GM23338 (cell line): Measurements from ENCODE around the gene RBAK. TPM values are rescaled to one million over a fixed set of nuclear protein-coding genes. Genes with fewer than 3 reads are reported as not detected.

Experiments used
- ATAC-seq: fragments of 200-7000 bp; cut with Tn5 transposase; 3 replicates; pipeline ENCODE4 v1.9.1; 2020
- DNase-seq: peaks from one replicate; pipeline ENCODE4 v3.0.0-alpha.2; 2015; ENCODE audit warnings: low spot score
- H2AFZ ChIP-seq: fragments of 200-600 bp; sonication (generic); 2 replicates; pipeline ENCODE4 v1.8.0; 2016; ENCODE audit warnings: antibody characterized with exemption, mild to moderate bottlenecking, moderate library complexity
- H3F3A ChIP-seq: fragments of 200-600 bp; sonication (generic); replicated peaks from 2 replicates; pipeline ENCODE4 v1.8.0; 2017; ENCODE audit warnings: antibody characterized with exemption, mixed run types, low read depth
- H3K27ac ChIP-seq: fragments of 200-600 bp; sonication (generic); 2 replicates; pipeline ENCODE4 v1.6.1; 2016; ENCODE audit warnings: low read depth
- H3K27me3 ChIP-seq: fragments of 200-600 bp; sonication (generic); 2 replicates; pipeline ENCODE4 v1.8.0; 2016; ENCODE audit warnings: mild to moderate bottlenecking, mixed run types, moderate library complexity; ENCODE audit not compliant: insufficient read depth
- H3K36me3 ChIP-seq: fragments of 200-600 bp; sonication (generic); 2 replicates; pipeline ENCODE4 v1.8.0; 2016; ENCODE audit warnings: mild to moderate bottlenecking; ENCODE audit not compliant: insufficient read depth
- H3K4me1 ChIP-seq: fragments of 200-600 bp; sonication (generic); 2 replicates; pipeline ENCODE4 v1.8.0; 2016; ENCODE audit warnings: mild to moderate bottlenecking, moderate library complexity; ENCODE audit not compliant: insufficient read depth
- H3K4me2 ChIP-seq: fragments of 200-600 bp; sonication (generic); 2 replicates; pipeline ENCODE4 v1.7.1; 2017; ENCODE audit warnings: mixed run types
- H3K4me3 ChIP-seq: fragments of 200-600 bp; sonication (generic); 2 replicates; pipeline ENCODE4 v1.6.1; 2016; ENCODE audit warnings: mixed run types
- H3K79me2 ChIP-seq: fragments of 200-600 bp; sonication (generic); replicated peaks from 2 replicates; pipeline ENCODE4 v1.8.0; 2017; ENCODE audit warnings: mild to moderate bottlenecking; ENCODE audit not compliant: insufficient read depth
- H3K9me2 ChIP-seq: fragments of 200-600 bp; sonication (generic); 2 replicates; pipeline ENCODE4 v1.8.0; 2017; ENCODE audit not compliant: insufficient read depth
- H4K20me1 ChIP-seq: fragments of 200-600 bp; sonication (generic); replicated peaks from 2 replicates; pipeline ENCODE4 v1.8.0; 2017; ENCODE audit warnings: mild to moderate bottlenecking; ENCODE audit not compliant: insufficient read depth
- H3K27ac Mint-ChIP-seq: 2 replicates; pipeline ENCODE4 v1.8.0; 2020; ENCODE audit warnings: inconsistent platforms, mild to moderate bottlenecking, moderate library complexity, mixed read lengths
- H3K27me3 Mint-ChIP-seq: 3 replicates; pipeline ENCODE4 v1.8.0; 2022; ENCODE audit warnings: low read depth, mild to moderate bottlenecking, moderate library complexity, mixed read lengths, inconsistent platforms; ENCODE audit not compliant: insufficient read depth, poor library complexity
- H3K36me3 Mint-ChIP-seq: 3 replicates; pipeline ENCODE4 v1.8.0; 2021; ENCODE audit warnings: low read depth, mild to moderate bottlenecking, inconsistent platforms, moderate library complexity, mixed read lengths
- H3K4me1 Mint-ChIP-seq: 3 replicates; pipeline ENCODE4 v1.8.0; 2020; ENCODE audit warnings: mild to moderate bottlenecking, inconsistent platforms, mixed read lengths
- H3K4me3 Mint-ChIP-seq: 3 replicates; pipeline ENCODE4 v1.8.0; 2021; ENCODE audit warnings: moderate library complexity, mild to moderate bottlenecking, inconsistent platforms, mixed read lengths
- H3K9me3 Mint-ChIP-seq: 3 replicates; pipeline ENCODE4 v1.8.0; 2020; ENCODE audit warnings: moderate library complexity, mild to moderate bottlenecking, inconsistent platforms, mixed read lengths
- CREB1 ChIP-seq: fragments of 250-450 bp; sonication (Bioruptor Pico); IDR thresholded peaks from 2 replicates; pipeline ENCODE4 v1.5.0; 2020; ENCODE audit warnings: low read depth, mild to moderate bottlenecking, moderate library complexity
- EZH2 ChIP-seq: fragments of 200-600 bp; sonication (generic); IDR thresholded peaks from one replicate; pipeline ENCODE4 v1.8.0; 2017; ENCODE audit warnings: antibody characterized with exemption, mild to moderate bottlenecking, low read depth; ENCODE audit not compliant: unreplicated experiment
- EZH2phosphoT487 ChIP-seq: fragments of 200-600 bp; sonication (generic); IDR thresholded peaks from one replicate; pipeline ENCODE4 v1.8.1; 2018; ENCODE audit warnings: antibody characterized with exemption; ENCODE audit not compliant: unreplicated experiment
- JUNB ChIP-seq: IDR thresholded peaks from one replicate; pipeline ENCODE4 v1.6.1; 2016; ENCODE audit warnings: antibody characterized with exemption; ENCODE audit not compliant: unreplicated experiment
- NANOG ChIP-seq: IDR thresholded peaks from 2 replicates; pipeline ENCODE4 v1.6.1; 2016; ENCODE audit warnings: antibody characterized with exemption, borderline replicate concordance
- POLR2AphosphoS5 ChIP-seq: IDR thresholded peaks from 2 replicates; pipeline ENCODE4 v1.6.1; 2016; ENCODE audit warnings: antibody characterized with exemption, low read depth
- STAT1 ChIP-seq: IDR thresholded peaks from one replicate; pipeline ENCODE4 v1.6.1; 2016; ENCODE audit warnings: antibody characterized with exemption; ENCODE audit not compliant: unreplicated experiment
- ZNF114 ChIP-seq: fragments of 250-450 bp; sonication (Bioruptor Pico); IDR thresholded peaks from 2 replicates; pipeline ENCODE4 v1.5.0; 2020; ENCODE audit warnings: mild to moderate bottlenecking, moderate library complexity
- ZNF331 ChIP-seq: fragments of 250-450 bp; sonication (Bioruptor Pico); IDR thresholded peaks from 2 replicates; pipeline ENCODE4 v1.5.0; 2020; ENCODE audit warnings: low read depth, mild to moderate bottlenecking, moderate library complexity
- polyA plus RNA-seq: library from polyadenylated mRNA; unstranded; fragments of >200 nt; fragmentation: Nextera tagmentation; extraction: Ambion mirVana; gene quantifications from 2 replicates; pipeline ENCODE4 v1.2.1, GENCODE V29; 2016
- total RNA-seq: library from RNA; depleted of rRNA; stranded (reverse); fragments of >200 nt; shearing (Covaris generic); gene quantifications from 2 replicates; pipeline ENCODE4 v1.2.3, GENCODE V29; 2014
- TF ChIP-seq, protein P1 (sequence below): IDR thresholded peaks from 2 replicates; pipeline ENCODE4 v1.6.1; 2016; ENCODE audit warnings: antibody characterized with exemption
- TF ChIP-seq, protein P2 (sequence below): IDR thresholded peaks from one replicate; pipeline ENCODE4 v1.6.1; 2018; ENCODE audit warnings: antibody characterized with exemption; ENCODE audit not compliant: unreplicated experiment
- TF ChIP-seq, protein P3 (sequence below): fragments of 250-450 bp; sonication (Bioruptor Pico); IDR thresholded peaks from 2 replicates; pipeline ENCODE4 v1.5.0; 2020; ENCODE audit warnings: mild to moderate bottlenecking, moderate library complexity
- TF ChIP-seq, protein P4 (sequence below), 2 experiments: fragments of 200-600 bp in 1 of 2; sonication (generic) in 1 of 2; conservative IDR thresholded peaks; 2 replicates each; pipeline versions ENCODE4 v1.5.1 to v1.6.1; 2016 to 2017; ENCODE audit warnings: antibody characterized with exemption in 2 of 2, low read depth in 2 of 2, mild to moderate bottlenecking in 2 of 2, moderate library complexity in 1 of 2

The RBAK gene
- total and polyA plus RNA-seq, 2 experiments from 2014 or later: 6.5 to 15.2 TPM

DNA sequence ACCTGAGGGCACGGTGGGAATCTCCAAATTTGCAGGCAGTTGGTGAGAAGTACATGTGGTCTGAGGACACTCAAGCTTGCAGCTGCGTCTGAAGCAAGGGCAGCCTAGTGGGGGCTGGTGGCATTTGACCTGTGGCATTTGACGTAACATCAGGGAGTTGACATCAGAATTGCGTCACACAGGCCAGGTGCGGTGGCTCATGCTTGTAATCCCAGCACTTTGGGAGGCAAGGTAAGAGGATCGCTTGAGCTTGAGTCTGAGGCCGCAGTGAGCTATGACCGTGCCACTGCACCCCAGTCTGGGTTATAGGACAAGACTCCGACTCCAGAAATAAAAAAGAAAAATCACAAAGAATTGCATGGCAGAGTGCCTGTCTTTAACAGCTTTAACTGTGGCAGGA, 25.6 kb upstream of the RBAK start:
- Mint-ChIP-seq H3K9me3 (peaks cover 30% of the 10 kb centered on the region), H3K36me3 (peaks cover 31% of the 10 kb centered on the region), H3K4me3 (no peak overlapping the region), H3K27ac (no peak overlapping the region), H3K4me1 (no peaks in the 10 kb centered on the region), H3K27me3 (peaks cover 5% of the 10 kb centered on the region)
- Histone ChIP-seq H3K27ac (no peak overlapping the region), H3K79me2 (no peaks in the 10 kb centered on the region), H3F3A (no peaks in the 10 kb centered on the region), H3K4me3 (no peak overlapping the region), H2AFZ (no peak overlapping the region), H3K4me2 (no peak overlapping the region), H3K4me1 (no peaks in the 10 kb centered on the region), H3K27me3 (no peaks in the 10 kb centered on the region), H3K36me3 (no peaks in the 10 kb centered on the region), H3K9me2 (no peaks in the 10 kb centered on the region), H4K20me1 (no peaks in the 10 kb centered on the region)
- no peak for ATAC-seq
- no peak for DNase-seq
- no peak for TF ChIP-seq JUNB
- no peak for TF ChIP-seq EZH2
- no peak for TF ChIP-seq POLR2AphosphoS5
- no peak for TF ChIP-seq EZH2phosphoT487
- TF ChIP-seq, protein P1, sequence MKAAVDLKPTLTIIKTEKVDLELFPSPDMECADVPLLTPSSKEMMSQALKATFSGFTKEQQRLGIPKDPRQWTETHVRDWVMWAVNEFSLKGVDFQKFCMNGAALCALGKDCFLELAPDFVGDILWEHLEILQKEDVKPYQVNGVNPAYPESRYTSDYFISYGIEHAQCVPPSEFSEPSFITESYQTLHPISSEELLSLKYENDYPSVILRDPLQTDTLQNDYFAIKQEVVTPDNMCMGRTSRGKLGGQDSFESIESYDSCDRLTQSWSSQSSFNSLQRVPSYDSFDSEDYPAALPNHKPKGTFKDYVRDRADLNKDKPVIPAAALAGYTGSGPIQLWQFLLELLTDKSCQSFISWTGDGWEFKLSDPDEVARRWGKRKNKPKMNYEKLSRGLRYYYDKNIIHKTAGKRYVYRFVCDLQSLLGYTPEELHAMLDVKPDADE: no peak
- no peak for TF ChIP-seq ZNF331
- no peak for TF ChIP-seq NANOG
- no peak for TF ChIP-seq ZNF114 (CRISPR knock-in tag)
- TF ChIP-seq, protein P2, sequence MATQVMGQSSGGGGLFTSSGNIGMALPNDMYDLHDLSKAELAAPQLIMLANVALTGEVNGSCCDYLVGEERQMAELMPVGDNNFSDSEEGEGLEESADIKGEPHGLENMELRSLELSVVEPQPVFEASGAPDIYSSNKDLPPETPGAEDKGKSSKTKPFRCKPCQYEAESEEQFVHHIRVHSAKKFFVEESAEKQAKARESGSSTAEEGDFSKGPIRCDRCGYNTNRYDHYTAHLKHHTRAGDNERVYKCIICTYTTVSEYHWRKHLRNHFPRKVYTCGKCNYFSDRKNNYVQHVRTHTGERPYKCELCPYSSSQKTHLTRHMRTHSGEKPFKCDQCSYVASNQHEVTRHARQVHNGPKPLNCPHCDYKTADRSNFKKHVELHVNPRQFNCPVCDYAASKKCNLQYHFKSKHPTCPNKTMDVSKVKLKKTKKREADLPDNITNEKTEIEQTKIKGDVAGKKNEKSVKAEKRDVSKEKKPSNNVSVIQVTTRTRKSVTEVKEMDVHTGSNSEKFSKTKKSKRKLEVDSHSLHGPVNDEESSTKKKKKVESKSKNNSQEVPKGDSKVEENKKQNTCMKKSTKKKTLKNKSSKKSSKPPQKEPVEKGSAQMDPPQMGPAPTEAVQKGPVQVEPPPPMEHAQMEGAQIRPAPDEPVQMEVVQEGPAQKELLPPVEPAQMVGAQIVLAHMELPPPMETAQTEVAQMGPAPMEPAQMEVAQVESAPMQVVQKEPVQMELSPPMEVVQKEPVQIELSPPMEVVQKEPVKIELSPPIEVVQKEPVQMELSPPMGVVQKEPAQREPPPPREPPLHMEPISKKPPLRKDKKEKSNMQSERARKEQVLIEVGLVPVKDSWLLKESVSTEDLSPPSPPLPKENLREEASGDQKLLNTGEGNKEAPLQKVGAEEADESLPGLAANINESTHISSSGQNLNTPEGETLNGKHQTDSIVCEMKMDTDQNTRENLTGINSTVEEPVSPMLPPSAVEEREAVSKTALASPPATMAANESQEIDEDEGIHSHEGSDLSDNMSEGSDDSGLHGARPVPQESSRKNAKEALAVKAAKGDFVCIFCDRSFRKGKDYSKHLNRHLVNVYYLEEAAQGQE: no peak
- no peak for TF ChIP-seq CREB1
- TF ChIP-seq, protein P3, sequence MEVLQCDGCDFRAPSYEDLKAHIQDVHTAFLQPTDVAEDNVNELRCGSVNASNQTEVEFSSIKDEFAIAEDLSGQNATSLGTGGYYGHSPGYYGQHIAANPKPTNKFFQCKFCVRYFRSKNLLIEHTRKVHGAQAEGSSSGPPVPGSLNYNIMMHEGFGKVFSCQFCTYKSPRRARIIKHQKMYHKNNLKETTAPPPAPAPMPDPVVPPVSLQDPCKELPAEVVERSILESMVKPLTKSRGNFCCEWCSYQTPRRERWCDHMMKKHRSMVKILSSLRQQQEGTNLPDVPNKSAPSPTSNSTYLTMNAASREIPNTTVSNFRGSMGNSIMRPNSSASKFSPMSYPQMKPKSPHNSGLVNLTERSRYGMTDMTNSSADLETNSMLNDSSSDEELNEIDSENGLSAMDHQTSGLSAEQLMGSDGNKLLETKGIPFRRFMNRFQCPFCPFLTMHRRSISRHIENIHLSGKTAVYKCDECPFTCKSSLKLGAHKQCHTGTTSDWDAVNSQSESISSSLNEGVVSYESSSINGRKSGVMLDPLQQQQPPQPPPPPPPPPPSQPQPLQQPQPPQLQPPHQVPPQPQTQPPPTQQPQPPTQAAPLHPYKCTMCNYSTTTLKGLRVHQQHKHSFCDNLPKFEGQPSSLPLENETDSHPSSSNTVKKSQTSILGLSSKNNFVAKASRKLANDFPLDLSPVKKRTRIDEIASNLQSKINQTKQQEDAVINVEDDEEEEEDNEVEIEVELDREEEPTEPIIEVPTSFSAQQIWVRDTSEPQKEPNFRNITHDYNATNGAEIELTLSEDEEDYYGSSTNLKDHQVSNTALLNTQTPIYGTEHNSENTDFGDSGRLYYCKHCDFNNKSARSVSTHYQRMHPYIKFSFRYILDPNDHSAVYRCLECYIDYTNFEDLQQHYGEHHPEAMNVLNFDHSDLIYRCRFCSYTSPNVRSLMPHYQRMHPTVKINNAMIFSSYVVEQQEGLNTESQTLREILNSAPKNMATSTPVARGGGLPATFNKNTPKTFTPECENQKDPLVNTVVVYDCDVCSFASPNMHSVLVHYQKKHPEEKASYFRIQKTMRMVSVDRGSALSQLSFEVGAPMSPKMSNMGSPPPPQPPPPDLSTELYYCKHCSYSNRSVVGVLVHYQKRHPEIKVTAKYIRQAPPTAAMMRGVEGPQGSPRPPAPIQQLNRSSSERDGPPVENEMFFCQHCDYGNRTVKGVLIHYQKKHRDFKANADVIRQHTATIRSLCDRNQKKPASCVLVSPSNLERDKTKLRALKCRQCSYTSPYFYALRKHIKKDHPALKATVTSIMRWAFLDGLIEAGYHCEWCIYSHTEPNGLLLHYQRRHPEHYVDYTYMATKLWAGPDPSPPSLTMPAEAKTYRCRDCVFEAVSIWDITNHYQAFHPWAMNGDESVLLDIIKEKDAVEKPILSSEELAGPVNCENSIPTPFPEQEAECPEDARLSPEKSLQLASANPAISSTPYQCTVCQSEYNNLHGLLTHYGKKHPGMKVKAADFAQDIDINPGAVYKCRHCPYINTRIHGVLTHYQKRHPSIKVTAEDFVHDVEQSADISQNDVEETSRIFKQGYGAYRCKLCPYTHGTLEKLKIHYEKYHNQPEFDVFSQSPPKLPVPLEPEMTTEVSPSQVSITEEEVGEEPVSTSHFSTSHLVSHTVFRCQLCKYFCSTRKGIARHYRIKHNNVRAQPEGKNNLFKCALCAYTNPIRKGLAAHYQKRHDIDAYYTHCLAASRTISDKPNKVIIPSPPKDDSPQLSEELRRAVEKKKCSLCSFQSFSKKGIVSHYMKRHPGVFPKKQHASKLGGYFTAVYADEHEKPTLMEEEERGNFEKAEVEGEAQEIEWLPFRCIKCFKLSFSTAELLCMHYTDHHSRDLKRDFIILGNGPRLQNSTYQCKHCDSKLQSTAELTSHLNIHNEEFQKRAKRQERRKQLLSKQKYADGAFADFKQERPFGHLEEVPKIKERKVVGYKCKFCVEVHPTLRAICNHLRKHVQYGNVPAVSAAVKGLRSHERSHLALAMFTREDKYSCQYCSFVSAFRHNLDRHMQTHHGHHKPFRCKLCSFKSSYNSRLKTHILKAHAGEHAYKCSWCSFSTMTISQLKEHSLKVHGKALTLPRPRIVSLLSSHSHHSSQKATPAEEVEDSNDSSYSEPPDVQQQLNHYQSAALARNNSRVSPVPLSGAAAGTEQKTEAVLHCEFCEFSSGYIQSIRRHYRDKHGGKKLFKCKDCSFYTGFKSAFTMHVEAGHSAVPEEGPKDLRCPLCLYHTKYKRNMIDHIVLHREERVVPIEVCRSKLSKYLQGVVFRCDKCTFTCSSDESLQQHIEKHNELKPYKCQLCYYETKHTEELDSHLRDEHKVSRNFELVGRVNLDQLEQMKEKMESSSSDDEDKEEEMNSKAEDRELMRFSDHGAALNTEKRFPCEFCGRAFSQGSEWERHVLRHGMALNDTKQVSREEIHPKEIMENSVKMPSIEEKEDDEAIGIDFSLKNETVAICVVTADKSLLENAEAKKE (CRISPR knock-in tag): no peak
- TF ChIP-seq STAT1: no peak
- TF ChIP-seq, protein P4, sequence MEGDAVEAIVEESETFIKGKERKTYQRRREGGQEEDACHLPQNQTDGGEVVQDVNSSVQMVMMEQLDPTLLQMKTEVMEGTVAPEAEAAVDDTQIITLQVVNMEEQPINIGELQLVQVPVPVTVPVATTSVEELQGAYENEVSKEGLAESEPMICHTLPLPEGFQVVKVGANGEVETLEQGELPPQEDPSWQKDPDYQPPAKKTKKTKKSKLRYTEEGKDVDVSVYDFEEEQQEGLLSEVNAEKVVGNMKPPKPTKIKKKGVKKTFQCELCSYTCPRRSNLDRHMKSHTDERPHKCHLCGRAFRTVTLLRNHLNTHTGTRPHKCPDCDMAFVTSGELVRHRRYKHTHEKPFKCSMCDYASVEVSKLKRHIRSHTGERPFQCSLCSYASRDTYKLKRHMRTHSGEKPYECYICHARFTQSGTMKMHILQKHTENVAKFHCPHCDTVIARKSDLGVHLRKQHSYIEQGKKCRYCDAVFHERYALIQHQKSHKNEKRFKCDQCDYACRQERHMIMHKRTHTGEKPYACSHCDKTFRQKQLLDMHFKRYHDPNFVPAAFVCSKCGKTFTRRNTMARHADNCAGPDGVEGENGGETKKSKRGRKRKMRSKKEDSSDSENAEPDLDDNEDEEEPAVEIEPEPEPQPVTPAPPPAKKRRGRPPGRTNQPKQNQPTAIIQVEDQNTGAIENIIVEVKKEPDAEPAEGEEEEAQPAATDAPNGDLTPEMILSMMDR (conservative IDR thresholded peaks at IDR 0.05; ENCODE audit: low read depth in 2 of 2): no peak
